ENCODE data around the gene ARHGAP31.
"Not testable (repeated sequence)": the region's sequence is repeated elsewhere in the genome, so short reads cannot be mapped to it uniquely, and the experiment has no call there.

The ARHGAP31 gene

GRCh38 chr3:119329551-119329950 lies 35.4 kb downstream of the ARHGAP31 start:
- TF ChIP-seq, protein P1, sequence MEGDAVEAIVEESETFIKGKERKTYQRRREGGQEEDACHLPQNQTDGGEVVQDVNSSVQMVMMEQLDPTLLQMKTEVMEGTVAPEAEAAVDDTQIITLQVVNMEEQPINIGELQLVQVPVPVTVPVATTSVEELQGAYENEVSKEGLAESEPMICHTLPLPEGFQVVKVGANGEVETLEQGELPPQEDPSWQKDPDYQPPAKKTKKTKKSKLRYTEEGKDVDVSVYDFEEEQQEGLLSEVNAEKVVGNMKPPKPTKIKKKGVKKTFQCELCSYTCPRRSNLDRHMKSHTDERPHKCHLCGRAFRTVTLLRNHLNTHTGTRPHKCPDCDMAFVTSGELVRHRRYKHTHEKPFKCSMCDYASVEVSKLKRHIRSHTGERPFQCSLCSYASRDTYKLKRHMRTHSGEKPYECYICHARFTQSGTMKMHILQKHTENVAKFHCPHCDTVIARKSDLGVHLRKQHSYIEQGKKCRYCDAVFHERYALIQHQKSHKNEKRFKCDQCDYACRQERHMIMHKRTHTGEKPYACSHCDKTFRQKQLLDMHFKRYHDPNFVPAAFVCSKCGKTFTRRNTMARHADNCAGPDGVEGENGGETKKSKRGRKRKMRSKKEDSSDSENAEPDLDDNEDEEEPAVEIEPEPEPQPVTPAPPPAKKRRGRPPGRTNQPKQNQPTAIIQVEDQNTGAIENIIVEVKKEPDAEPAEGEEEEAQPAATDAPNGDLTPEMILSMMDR (IDR thresholded peaks at IDR 0.05; ENCODE audit: insufficient read depth, low read depth, low read length, missing control alignments): no peak
- no peak for DNase-seq (ENCODE audit: low read depth)
- H3K4me3 ChIP-seq (ENCODE audit: low read length): no peak overlapping the region

DNA sequence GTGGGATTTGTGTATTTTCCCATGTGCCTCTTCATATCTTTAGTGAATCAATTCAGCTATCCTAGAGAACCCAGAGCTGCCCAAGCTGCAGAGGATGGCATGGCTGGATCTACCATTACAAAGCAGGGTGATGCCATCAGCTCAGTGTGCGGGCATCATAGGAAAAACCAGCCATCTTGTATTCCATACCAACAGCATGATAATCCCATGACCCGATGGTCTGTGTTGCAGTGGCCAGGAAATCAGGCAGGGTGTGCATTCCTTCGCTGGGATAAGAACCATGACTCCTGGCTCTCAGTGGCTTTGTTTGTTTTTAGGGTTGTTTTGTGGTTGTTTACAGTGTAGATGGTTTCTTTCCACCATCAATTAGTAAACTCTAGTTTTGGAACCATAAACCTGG lies 36.0 kb downstream of the ARHGAP31 start:
- no peak for DNase-seq (ENCODE audit: low read depth)
- TF ChIP-seq, protein P1 (IDR thresholded peaks at IDR 0.05; ENCODE audit: insufficient read depth, low read depth, low read length, missing control alignments): no peak
- no peak overlapping the region for H3K4me3 ChIP-seq (ENCODE audit: low read length)

GRCh38 chr3:119330858-119331257 lies 36.7 kb downstream of the ARHGAP31 start:
- TF ChIP-seq, protein P1 (IDR thresholded peaks at IDR 0.05; ENCODE audit: insufficient read depth, low read depth, low read length, missing control alignments): no peak
- DNase-seq (ENCODE audit: low read depth): no peak
- H3K4me3 ChIP-seq (ENCODE audit: low read length): no peak overlapping the region

DNA sequence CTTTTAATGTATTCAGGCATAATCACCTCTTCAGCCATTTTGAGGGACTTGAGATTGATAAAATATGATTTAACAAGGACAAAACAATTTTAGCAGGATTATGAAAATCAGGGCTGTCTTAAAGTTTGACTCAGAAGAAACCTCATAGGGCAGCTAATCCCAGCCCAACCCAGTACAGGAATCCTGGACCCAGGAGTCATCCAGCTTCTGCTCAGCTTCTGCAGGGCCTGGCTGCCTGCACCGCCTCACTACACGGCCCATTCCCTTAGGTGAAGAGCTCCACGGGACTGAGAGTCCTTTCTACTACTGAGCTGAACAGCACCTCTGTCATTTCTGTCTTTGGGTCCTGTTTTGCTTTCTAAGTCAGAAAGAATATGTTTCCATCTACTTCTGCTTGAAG lies 37.5 kb downstream of the ARHGAP31 start:
- TF ChIP-seq, protein P1 (IDR thresholded peaks at IDR 0.05; ENCODE audit: insufficient read depth, low read depth, low read length, missing control alignments): no peak
- DNase-seq (ENCODE audit: low read depth): peak; percentile 75
- H3K4me3 ChIP-seq (ENCODE audit: low read length): no peak overlapping the region

- H3K4me3 ChIP-seq (ENCODE audit: low read length): no peak overlapping the region
- TF ChIP-seq, protein P1 (IDR thresholded peaks at IDR 0.05; ENCODE audit: insufficient read depth, low read depth, low read length, missing control alignments): no peak
- DNase-seq (ENCODE audit: low read depth): no peak
Observed at GRCh38 chr3:119333773-119334509, 39.8 kb downstream of the ARHGAP31 start.

DNA sequence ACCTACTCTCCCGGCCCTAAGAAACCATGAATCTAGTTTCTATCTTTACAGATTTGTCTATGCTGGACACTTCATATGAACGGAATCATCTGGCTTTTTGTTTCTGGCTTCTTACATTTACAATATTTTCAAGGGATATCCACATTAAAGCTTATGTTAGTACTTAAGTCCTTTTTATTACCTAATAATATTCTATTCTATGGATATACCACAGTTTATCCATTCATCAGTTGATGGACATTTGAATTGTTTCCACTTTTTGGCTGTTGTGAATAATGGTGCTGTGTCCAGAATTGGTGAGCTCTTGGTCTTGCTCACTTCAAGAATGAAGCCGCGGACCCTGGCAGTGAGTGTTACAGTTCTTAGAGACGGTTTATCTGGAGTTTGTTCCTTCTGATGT lies 42.6 kb downstream of the ARHGAP31 start:
- H3K4me3 ChIP-seq (ENCODE audit: low read length): no peak overlapping the region
- DNase-seq (ENCODE audit: low read depth): no peak
- TF ChIP-seq, protein P1 (IDR thresholded peaks at IDR 0.05; ENCODE audit: insufficient read depth, low read depth, low read length, missing control alignments): no peak

- DNase-seq (ENCODE audit: low read depth); H3K4me3 ChIP-seq (ENCODE audit: low read length): not testable (repeated sequence)
Observed at GRCh38 chr3:119337407-119337806, 43.2 kb downstream of the ARHGAP31 start.

Measured in epithelial cell of esophagus (primary cell).